ENCODE measurements around the gene INSIG2.

GRCh38 chr2:118148809-118149208 is 60.5 kb downstream of the INSIG2 start:
- no peak for TF ChIP-seq CTCF (IDR thresholded peaks at IDR 0.05)
- TF ChIP-seq POLR2A (IDR thresholded peaks at IDR 0.05): no peak
